ENCODE data around the gene SIGLEC6. TPM values are rescaled to one million over a fixed set of nuclear protein-coding genes. Genes with fewer than 3 reads are reported as not detected.

SIGLEC6 gene
- polyA plus RNA-seq, 3 donors: 0.04 TPM; not detected in 2

DNA sequence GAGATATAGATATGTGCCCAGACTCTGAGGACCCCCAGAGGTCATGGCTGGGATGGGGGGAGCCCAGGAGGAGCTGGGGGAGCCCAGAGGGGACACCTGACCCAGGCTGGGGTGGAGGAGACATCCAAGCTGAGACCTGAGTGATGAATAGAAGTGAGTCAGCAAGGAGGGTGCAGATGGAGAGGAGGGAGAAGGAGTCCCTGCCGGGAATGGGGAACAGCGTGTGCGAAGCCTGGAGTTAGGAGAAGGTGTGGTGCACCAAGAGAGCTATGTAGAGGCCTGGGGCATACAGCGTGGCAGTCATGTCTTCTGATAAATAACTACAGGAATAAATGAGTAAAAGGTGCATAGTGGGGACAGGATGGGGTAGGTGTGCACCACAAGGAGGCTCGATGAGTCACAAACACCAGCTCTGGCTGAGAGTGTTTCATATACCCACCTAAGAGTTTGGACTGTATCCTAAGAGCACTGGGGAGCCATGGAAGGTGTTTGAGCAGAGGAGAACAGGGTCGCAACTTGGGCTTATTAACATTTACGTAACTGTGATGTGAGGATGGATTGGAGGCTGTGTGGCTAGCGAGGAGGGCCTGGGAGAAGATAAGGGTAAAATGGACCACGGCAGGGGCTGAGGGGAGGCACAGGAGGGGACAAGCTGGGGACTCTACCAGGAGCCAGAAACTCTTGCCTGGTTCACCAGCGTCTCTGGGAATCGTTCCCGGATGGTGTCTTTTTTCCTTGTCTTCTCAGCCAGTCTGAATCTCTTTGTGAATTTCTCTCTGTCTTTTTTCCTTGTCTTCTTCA is 51.7 kb downstream of the SIGLEC6 start:
- Mint-ChIP-seq H3K4me1 (no peaks in the 10 kb centered on the region), H3K9me3 (peaks cover 3 to 5% (median 5%) of the 10 kb centered on the region in 7 donors), H3K4me3 (no peak overlapping the region), H3K27ac (no peak overlapping the region), H3K36me3 (peaks cover 0 to 3% of the 10 kb centered on the region in 2 donors), H3K27me3 (ENCODE audit: low read depth in 3 of 3) (peaks cover 27 to 38% (median 29%) of the 10 kb centered on the region in 3 donors)
- H3K36me3 ChIP-seq (replicated peaks in 1 of 2; ENCODE audit: control insufficient read depth in 1 of 2, insufficient read depth in 2 of 2, low read length in 2 of 2): no peaks in the 10 kb centered on the region
- 90% methylated on average over 11 of the region's 12 CpGs for WGBS (ENCODE audit: insufficient coverage)
- peaks cover 0 to 10% of the 10 kb centered on the region in 2 donors for H3K27me3 ChIP-seq (ENCODE audit: control insufficient read depth in 2 of 2, insufficient read depth in 2 of 2, low read length in 2 of 2)
- no peaks in the 10 kb centered on the region for H3K79me2 ChIP-seq (ENCODE audit: insufficient read depth, low read length)
- no peak for DNase-seq
- H4K20me1 ChIP-seq (ENCODE audit: insufficient read depth, low read length): no peaks in the 10 kb centered on the region
- no peak overlapping the region for H3K27ac ChIP-seq (ENCODE audit: low read depth in 1 of 2, low read length in 2 of 2)
- no peak overlapping the region for H3K9ac ChIP-seq (ENCODE audit: insufficient read depth, low read length, poor library complexity, severe bottlenecking)
- peaks cover 0 to 2% of the 10 kb centered on the region in 2 donors for H3K9me3 ChIP-seq (replicated peaks in 1 of 2; ENCODE audit: control insufficient read depth in 1 of 2, insufficient read depth in 1 of 2, low read length in 2 of 2)
- H3K4me2 ChIP-seq (replicated peaks; ENCODE audit: extremely low read depth, low read length, poor library complexity, severe bottlenecking): no peak overlapping the region
- H3K4me1 ChIP-seq (ENCODE audit: control insufficient read depth in 1 of 2, insufficient read depth in 2 of 2, low read length in 2 of 2): no peaks in the 10 kb centered on the region
- TF ChIP-seq, protein P1, sequence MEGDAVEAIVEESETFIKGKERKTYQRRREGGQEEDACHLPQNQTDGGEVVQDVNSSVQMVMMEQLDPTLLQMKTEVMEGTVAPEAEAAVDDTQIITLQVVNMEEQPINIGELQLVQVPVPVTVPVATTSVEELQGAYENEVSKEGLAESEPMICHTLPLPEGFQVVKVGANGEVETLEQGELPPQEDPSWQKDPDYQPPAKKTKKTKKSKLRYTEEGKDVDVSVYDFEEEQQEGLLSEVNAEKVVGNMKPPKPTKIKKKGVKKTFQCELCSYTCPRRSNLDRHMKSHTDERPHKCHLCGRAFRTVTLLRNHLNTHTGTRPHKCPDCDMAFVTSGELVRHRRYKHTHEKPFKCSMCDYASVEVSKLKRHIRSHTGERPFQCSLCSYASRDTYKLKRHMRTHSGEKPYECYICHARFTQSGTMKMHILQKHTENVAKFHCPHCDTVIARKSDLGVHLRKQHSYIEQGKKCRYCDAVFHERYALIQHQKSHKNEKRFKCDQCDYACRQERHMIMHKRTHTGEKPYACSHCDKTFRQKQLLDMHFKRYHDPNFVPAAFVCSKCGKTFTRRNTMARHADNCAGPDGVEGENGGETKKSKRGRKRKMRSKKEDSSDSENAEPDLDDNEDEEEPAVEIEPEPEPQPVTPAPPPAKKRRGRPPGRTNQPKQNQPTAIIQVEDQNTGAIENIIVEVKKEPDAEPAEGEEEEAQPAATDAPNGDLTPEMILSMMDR (IDR thresholded peaks at IDR 0.05): no peak
- intact Hi-C loops (cut with micrococcal nuclease): no loop called here
- no peak overlapping the region for H2AFZ ChIP-seq (ENCODE audit: insufficient read depth, low read depth, low read length, poor library complexity, severe bottlenecking)
- no peak overlapping the region for H3K4me3 ChIP-seq (replicated peaks in 1 of 3; ENCODE audit: low read depth in 2 of 3, low read length in 3 of 3)

GRCh38 chr19:51478381-51479234 is 52.9 kb downstream of the SIGLEC6 start, which contains the start of gene CEACAM18:
CEACAM18 (plus strand) TSS chr19:51478539.
- Histone ChIP-seq H3K27me3 (ENCODE audit: control insufficient read depth in 2 of 2, insufficient read depth in 2 of 2, low read length in 2 of 2) (peaks cover 0 to 9% of the 10 kb centered on the region in 2 donors), H3K36me3 (replicated peaks in 1 of 2; ENCODE audit: control insufficient read depth in 1 of 2, insufficient read depth in 2 of 2, low read length in 2 of 2) (no peaks in the 10 kb centered on the region), H3K79me2 (ENCODE audit: insufficient read depth, low read length) (no peaks in the 10 kb centered on the region), H4K20me1 (ENCODE audit: insufficient read depth, low read length) (no peaks in the 10 kb centered on the region), H3K4me2 (replicated peaks; ENCODE audit: extremely low read depth, low read length, poor library complexity, severe bottlenecking) (no peak within 1 kb of the TSS), H2AFZ (ENCODE audit: insufficient read depth, low read depth, low read length, poor library complexity, severe bottlenecking) (no peak within 1 kb of the TSS), H3K9ac (ENCODE audit: insufficient read depth, low read length, poor library complexity, severe bottlenecking) (no peak within 1 kb of the TSS), H3K4me1 (ENCODE audit: control insufficient read depth in 1 of 2, insufficient read depth in 2 of 2, low read length in 2 of 2) (no peaks in the 10 kb centered on the region), H3K4me3 (replicated peaks in 1 of 3; ENCODE audit: low read depth in 2 of 3, low read length in 3 of 3) (no peak within 1 kb of the TSS), H3K27ac (ENCODE audit: low read depth in 1 of 2, low read length in 2 of 2) (no peak within 1 kb of the TSS), H3K9me3 (replicated peaks in 1 of 2; ENCODE audit: control insufficient read depth in 1 of 2, insufficient read depth in 1 of 2, low read length in 2 of 2) (peaks cover 0 to 2% of the 10 kb centered on the region in 2 donors)
- 84% methylated on average over 6 of the region's 17 CpGs for WGBS (ENCODE audit: insufficient coverage)
- TF ChIP-seq, protein P1 (IDR thresholded peaks at IDR 0.05): no peak
- Mint-ChIP-seq H3K27ac (peak within 1 kb of the TSS in 1 of 7 donors; percentile 13), H3K36me3 (peaks cover 0 to 3% of the 10 kb centered on the region in 2 donors), H3K9me3 (peaks cover 3 to 5% (median 5%) of the 10 kb centered on the region in 7 donors), H3K27me3 (ENCODE audit: low read depth in 3 of 3) (peaks cover 20 to 37% (median 29%) of the 10 kb centered on the region in 3 donors), H3K4me1 (no peaks in the 10 kb centered on the region), H3K4me3 (no peak within 1 kb of the TSS)
- DNase-seq: no peak
- intact Hi-C loops (cut with micrococcal nuclease): no loop called here
